ENCODE results near the gene ATXN7L1. TPM values are rescaled to one million over a fixed set of nuclear protein-coding genes. Genes with fewer than 3 reads are reported as not detected.

ATXN7L1 gene
- total RNA-seq, 4 donors from 2014 or later, result 8.0 to 14.1 (median 10.6) TPM

- Histone ChIP-seq H3K4me1 (peaks cover 18 to 83% (median 27%) of the 10 kb centered on the region in 3 donors), H3K4me3 (peak overlapping the region; percentile 24 to 58 (median 48)), H3K36me3 (peaks cover 0 to 5% (median 0%) of the 10 kb centered on the region in 3 donors), H3K27ac (peak overlapping the region; percentile 76 to 83 (median 82)), H3K27me3 (no peaks in the 10 kb centered on the region), H3K9me3 (no peaks in the 10 kb centered on the region)
- WGBS, 2 donors, result 2 to 6% methylated on average over 7 to 10 of the region's 25 CpGs
- intact Hi-C loops (cut with DNase I), result no loop called here
- DNase-seq, result no peak
- peak in 1 of 6 experiments; percentile 7 for TF ChIP-seq CTCF (IDR thresholded peaks at IDR 0.05)
- peak in 1 of 4 donors; percentile 46 for TF ChIP-seq POLR2A (IDR thresholded peaks at IDR 0.05)
Observed at GRCh38 chr7:105678811-105679495, 197.4 kb downstream of the ATXN7L1 start.

- no peaks in the 10 kb centered on the region for H3K9me3 ChIP-seq
- H3K36me3 ChIP-seq, result peaks cover 0 to 5% (median 0%) of the 10 kb centered on the region in 3 donors
- peak overlapping the region in 3 of 4 donors; percentile 47 to 58 (median 48) for H3K4me3 ChIP-seq
- WGBS, 2 donors, result 47 to 55% methylated on average over 10 to 11 of the region's 11 CpGs
- H3K27me3 ChIP-seq, result no peaks in the 10 kb centered on the region
- TF ChIP-seq CTCF (IDR thresholded peaks at IDR 0.05), result no peak
- TF ChIP-seq POLR2A (IDR thresholded peaks at IDR 0.05), result peak in 1 of 4 donors; percentile 49
- H3K27ac ChIP-seq, result peak overlapping the region; percentile 76 to 83 (median 82)
- intact Hi-C loops (cut with DNase I), result no loop called here
- peaks cover 18 to 87% (median 30%) of the 10 kb centered on the region in 3 donors for H3K4me1 ChIP-seq
- no peak for DNase-seq
Observed at GRCh38 chr7:105677817-105678573, 198.4 kb downstream of the ATXN7L1 start.

- Histone ChIP-seq H3K36me3 (peaks cover 0 to 5% (median 0%) of the 10 kb centered on the region in 3 donors), H3K27ac (peak overlapping the region in 3 of 4 donors; percentile 43 to 83 (median 82)), H3K4me1 (peaks cover 18 to 85% (median 30%) of the 10 kb centered on the region in 3 donors), H3K27me3 (no peaks in the 10 kb centered on the region), H3K9me3 (no peaks in the 10 kb centered on the region), H3K4me3 (peak overlapping the region in 1 of 4 donors; percentile 58)
- TF ChIP-seq POLR2A (IDR thresholded peaks at IDR 0.05) (no peak), CTCF (IDR thresholded peaks at IDR 0.05) (no peak)
- 81 to 89% methylated on average over 4 of the region's 4 CpGs for WGBS, 2 donors
- intact Hi-C loops (cut with DNase I), result no loop called here
- DNase-seq, result no peak
Observed at GRCh38 chr7:105677410-105677730, 199.0 kb downstream of the ATXN7L1 start.

GRCh38 chr7:105675934-105676371 is 200.4 kb downstream of the ATXN7L1 start:
- H3K4me3 ChIP-seq, result no peak overlapping the region
- H3K36me3 ChIP-seq, result peaks cover 0 to 5% (median 0%) of the 10 kb centered on the region in 3 donors
- 67% methylated on average over 8 of the region's 8 CpGs; no CpG with 5 or more reads in 1 of the 2 donors for WGBS, 2 donors
- H3K9me3 ChIP-seq, result no peaks in the 10 kb centered on the region
- H3K27me3 ChIP-seq, result no peaks in the 10 kb centered on the region
- DNase-seq, result no peak
- no peak overlapping the region for H3K27ac ChIP-seq
- TF ChIP-seq CTCF (IDR thresholded peaks at IDR 0.05) (no peak), POLR2A (IDR thresholded peaks at IDR 0.05) (no peak)
- H3K4me1 ChIP-seq, result peaks cover 18 to 76% (median 30%) of the 10 kb centered on the region in 3 donors
- intact Hi-C loops (cut with DNase I), result no loop called here

All from esophagus squamous epithelium (tissue), 5 donors.